HEK293 (cell line): Measurements from ENCODE around the gene CASKIN1.
A peak's percentile ranks its signal among the peaks of the same experiment; 100 is the strongest.

ENCODE experiments used
- CTCF ChIA-PET: fragments of 350-600 bp; formaldehyde crosslinking; extraction: SDS; loops from one replicate; lab custom pipeline; 2021; ENCODE audit warnings: antibody characterized with exemption; lab: Yijun Ruan, JAX
- POLR2A ChIA-PET: fragments of 300-600 bp; formaldehyde crosslinking; extraction: SDS; loops from one replicate; lab custom pipeline; 2020; ENCODE audit warnings: antibody characterized with exemption, inconsistent platforms; lab: Yijun Ruan, JAX
- H3K27ac ChIP-seq: fragments of 200-500 bp; sonication (Bioruptor generic); 2 replicates; pipeline ENCODE4 v1.5.1; 2014; ENCODE audit warnings: low read depth, low read length, control low read depth, inconsistent platforms; ENCODE audit errors: extremely low read depth
- H3K36me3 ChIP-seq, 2 experiments: fragments of 200-500 bp in 1 of 2; sonication (Bioruptor generic) in 1 of 2; 1 replicate in 1 of 2; 2 replicates in 1 of 2; pipeline ENCODE4 v1.5.1; 2014 to 2017; ENCODE audit warnings: inconsistent platforms in 2 of 2, low read length in 2 of 2; ENCODE audit not compliant: control insufficient read depth in 2 of 2, insufficient read depth in 1 of 2
- H3K4me1 ChIP-seq: fragments of 200-500 bp; sonication (Bioruptor generic); 2 replicates; pipeline ENCODE4 v1.5.1; 2014; ENCODE audit warnings: mild to moderate bottlenecking, low read length, inconsistent platforms; ENCODE audit not compliant: control insufficient read depth, insufficient read depth
- H3K4me3 ChIP-seq: 2 replicates; pipeline ENCODE4 v1.5.1; 2011; ENCODE audit warnings: low read depth, mild to moderate bottlenecking, control low read depth, low read length, moderate library complexity
- H3K9me3 ChIP-seq: fragments of 200-500 bp; sonication (Bioruptor generic); 2 replicates; pipeline ENCODE4 v1.5.1; 2014; ENCODE audit warnings: low read depth, low read length, inconsistent platforms; ENCODE audit not compliant: control insufficient read depth, insufficient read depth
- ATF2 ChIP-seq: fragments of 450-650 bp; formaldehyde crosslinking; IDR thresholded peaks from 2 replicates; pipeline ENCODE4 v1.5.1; 2016; ENCODE audit warnings: missing biosample characterization, missing genetic modification characterization, low read depth
- KLF10 ChIP-seq: fragments of 450-650 bp; IDR thresholded peaks from 2 replicates; pipeline ENCODE4 v1.5.1; 2018; ENCODE audit warnings: missing biosample characterization, mild to moderate bottlenecking, missing genetic modification characterization
- REST ChIP-seq: fragments of 450-650 bp; formaldehyde crosslinking; IDR thresholded peaks from 2 replicates; pipeline ENCODE4 v1.5.1; 2016; ENCODE audit warnings: missing biosample characterization, missing genetic modification characterization
- SETDB1 ChIP-seq: IDR thresholded peaks from one replicate; pipeline ENCODE4 v1.6.1; 2017; ENCODE audit warnings: mild to moderate bottlenecking, low read length, moderate library complexity, mixed read lengths; ENCODE audit not compliant: insufficient read length
- YY1 ChIP-seq: fragments of 450-650 bp; formaldehyde crosslinking; IDR thresholded peaks from 2 replicates; pipeline ENCODE4 v1.5.1; 2018; ENCODE audit warnings: missing biosample characterization, missing genetic modification characterization
- ZFP37 ChIP-seq: fragments of 450-650 bp; formaldehyde crosslinking; IDR thresholded peaks from 2 replicates; pipeline ENCODE4 v1.5.1; 2016; ENCODE audit warnings: missing biosample characterization, missing genetic modification characterization
- ZNF10 ChIP-seq: fragments of 450-650 bp; formaldehyde crosslinking; IDR thresholded peaks from 2 replicates; pipeline ENCODE4 v1.5.1; 2017; ENCODE audit warnings: missing biosample characterization, missing genetic modification characterization
- ZNF169 ChIP-seq: fragments of 450-650 bp; formaldehyde crosslinking; IDR thresholded peaks from 2 replicates; pipeline ENCODE4 v1.5.1; 2016; ENCODE audit warnings: missing biosample characterization, missing genetic modification characterization
- ZNF23 ChIP-seq: fragments of 450-650 bp; formaldehyde crosslinking; IDR thresholded peaks from 2 replicates; pipeline ENCODE4 v1.5.1; 2016; ENCODE audit warnings: missing biosample characterization, missing genetic modification characterization, borderline replicate concordance
- ZNF341 ChIP-seq: fragments of 450-650 bp; formaldehyde crosslinking; IDR thresholded peaks from 2 replicates; pipeline ENCODE4; 2016; ENCODE audit warnings: low read depth, missing biosample characterization, missing genetic modification characterization
- ZNF433 ChIP-seq: fragments of 450-650 bp; formaldehyde crosslinking; IDR thresholded peaks from 2 replicates; pipeline ENCODE4 v1.5.1; 2016; ENCODE audit warnings: missing biosample characterization, missing genetic modification characterization, low read depth
- ZNF555 ChIP-seq: fragments of 450-650 bp; formaldehyde crosslinking; conservative IDR thresholded peaks from 2 replicates; pipeline ENCODE4 v1.5.1; 2017; ENCODE audit warnings: missing biosample characterization, mild to moderate bottlenecking, missing genetic modification characterization, inconsistent platforms
- ZNF585B ChIP-seq: fragments of 450-650 bp; formaldehyde crosslinking; IDR thresholded peaks from 2 replicates; pipeline ENCODE4 v1.5.1; 2016; ENCODE audit warnings: missing biosample characterization, missing genetic modification characterization
- ZNF600 ChIP-seq: fragments of 450-650 bp; formaldehyde crosslinking; IDR thresholded peaks from 2 replicates; pipeline ENCODE4 v1.5.1; 2016; ENCODE audit warnings: missing biosample characterization, missing genetic modification characterization
- ZNF629 ChIP-seq: fragments of 450-650 bp; formaldehyde crosslinking; IDR thresholded peaks from 2 replicates; pipeline ENCODE4 v1.5.1; 2017; ENCODE audit warnings: missing biosample characterization, missing genetic modification characterization
- ZNF658 ChIP-seq: fragments of 450-650 bp; formaldehyde crosslinking; IDR thresholded peaks from 2 replicates; pipeline ENCODE4; 2016; ENCODE audit warnings: missing biosample characterization, missing genetic modification characterization
- TF ChIP-seq, protein P1 (sequence below): fragments of 450-650 bp; formaldehyde crosslinking; optimal IDR thresholded peaks from 2 replicates; pipeline ENCODE3; 2016; ENCODE audit warnings: missing biosample characterization, mild to moderate bottlenecking, missing genetic modification characterization
- TF ChIP-seq, protein P2 (sequence below): fragments of 450-650 bp; formaldehyde crosslinking; IDR thresholded peaks from 2 replicates; pipeline ENCODE4 v1.5.1; 2016; ENCODE audit warnings: missing biosample characterization, missing genetic modification characterization
- TF ChIP-seq, protein P3 (sequence below): fragments of 450-650 bp; formaldehyde crosslinking; IDR thresholded peaks from 2 replicates; pipeline ENCODE4 v1.5.1; 2016; ENCODE audit warnings: missing biosample characterization, missing genetic modification characterization

CASKIN1 gene

GRCh38 chr16:2208772-2209171 is 12.4 kb upstream of the CASKIN1 start:
- Histone ChIP-seq H3K4me1 (no peaks in the 10 kb centered on the region), H3K4me3 (no peak overlapping the region), H3K36me3 (peaks cover 0 to 56% of the 10 kb centered on the region in 2 experiments; a peak in 1 of 3 replicates), H3K9me3 (no peaks in the 10 kb centered on the region), H3K27ac (no peak overlapping the region)
- ChIA-PET POLR2A (interaction anchor here (0.5 to 1.7 kb wide), 5 partner anchors 14 to 54 kb away, joined by 4 to 7 read pairs (median 4); partner anchors contain the start of genes E4F1 and TRAF7), CTCF (interaction anchor here (0.7 kb wide), 1 partner anchor 84 kb away, joined by 3 read pairs; no protein-coding TSS in a partner anchor)
- TF ChIP-seq, protein P1, sequence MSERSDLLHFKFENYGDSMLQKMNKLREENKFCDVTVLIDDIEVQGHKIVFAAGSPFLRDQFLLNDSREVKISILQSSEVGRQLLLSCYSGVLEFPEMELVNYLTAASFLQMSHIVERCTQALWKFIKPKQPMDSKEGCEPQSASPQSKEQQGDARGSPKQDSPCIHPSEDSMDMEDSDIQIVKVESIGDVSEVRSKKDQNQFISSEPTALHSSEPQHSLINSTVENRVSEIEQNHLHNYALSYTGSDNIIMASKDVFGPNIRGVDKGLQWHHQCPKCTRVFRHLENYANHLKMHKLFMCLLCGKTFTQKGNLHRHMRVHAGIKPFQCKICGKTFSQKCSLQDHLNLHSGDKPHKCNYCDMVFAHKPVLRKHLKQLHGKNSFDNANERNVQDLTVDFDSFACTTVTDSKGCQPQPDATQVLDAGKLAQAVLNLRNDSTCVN (tag by site-specific recombination) = peak; percentile 13
- no peak for TF ChIP-seq ZNF629

GRCh38 chr16:2208308-2208707 is 11.9 kb upstream of the CASKIN1 start:
- CTCF ChIA-PET = interaction anchor here (0.7 kb wide), 1 partner anchor 83 kb away, joined by 3 read pairs; no protein-coding TSS in a partner anchor
- H3K4me1 ChIP-seq = no peaks in the 10 kb centered on the region
- TF ChIP-seq ZNF10 (tag by site-specific recombination) (no peak), KLF10 (tag by site-specific recombination) (peak; percentile 60; the same call in 1 of the 2 replicates)
- TF ChIP-seq, protein P2, sequence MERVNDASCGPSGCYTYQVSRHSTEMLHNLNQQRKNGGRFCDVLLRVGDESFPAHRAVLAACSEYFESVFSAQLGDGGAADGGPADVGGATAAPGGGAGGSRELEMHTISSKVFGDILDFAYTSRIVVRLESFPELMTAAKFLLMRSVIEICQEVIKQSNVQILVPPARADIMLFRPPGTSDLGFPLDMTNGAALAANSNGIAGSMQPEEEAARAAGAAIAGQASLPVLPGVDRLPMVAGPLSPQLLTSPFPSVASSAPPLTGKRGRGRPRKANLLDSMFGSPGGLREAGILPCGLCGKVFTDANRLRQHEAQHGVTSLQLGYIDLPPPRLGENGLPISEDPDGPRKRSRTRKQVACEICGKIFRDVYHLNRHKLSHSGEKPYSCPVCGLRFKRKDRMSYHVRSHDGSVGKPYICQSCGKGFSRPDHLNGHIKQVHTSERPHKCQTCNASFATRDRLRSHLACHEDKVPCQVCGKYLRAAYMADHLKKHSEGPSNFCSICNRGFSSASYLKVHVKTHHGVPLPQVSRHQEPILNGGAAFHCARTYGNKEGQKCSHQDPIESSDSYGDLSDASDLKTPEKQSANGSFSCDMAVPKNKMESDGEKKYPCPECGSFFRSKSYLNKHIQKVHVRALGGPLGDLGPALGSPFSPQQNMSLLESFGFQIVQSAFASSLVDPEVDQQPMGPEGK = 0 out of 2 replicates have a peak, but pooled peaks have one; percentile 12
- H3K9me3 ChIP-seq = no peaks in the 10 kb centered on the region
- POLR2A ChIA-PET = interaction anchor here (0.8 to 1.5 kb wide), 4 partner anchors 14 to 53 kb away, joined by 4 to 7 read pairs (median 5); partner anchors contain the start of genes E4F1 and TRAF7
- no peak overlapping the region for H3K27ac ChIP-seq
- H3K4me3 ChIP-seq = no peak overlapping the region
- peaks cover 0 to 52% of the 10 kb centered on the region in 2 experiments; a peak in 1 of 3 replicates for H3K36me3 ChIP-seq

DNA sequence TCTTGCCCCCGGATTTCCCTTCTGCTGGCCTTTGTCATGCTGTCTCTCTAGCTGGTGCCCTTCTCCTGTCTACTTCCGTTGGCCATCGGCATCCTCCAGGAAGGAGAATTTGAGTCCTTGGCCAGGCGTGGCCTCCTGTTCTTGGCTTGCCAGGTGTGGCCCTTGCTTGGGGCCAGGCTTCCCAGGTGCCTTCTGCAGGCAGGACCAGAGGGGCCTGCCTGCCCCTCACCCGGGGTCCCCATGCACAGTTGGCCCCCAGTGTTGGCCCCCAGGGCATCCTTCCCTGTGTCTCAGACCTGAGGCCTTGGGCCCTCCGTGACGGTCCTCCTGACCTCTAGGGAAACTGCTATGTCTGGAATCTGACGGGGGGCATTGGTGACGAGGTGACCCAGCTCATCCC is 11.5 kb upstream of the CASKIN1 start:
- no peak overlapping the region for H3K27ac ChIP-seq
- no peak overlapping the region for H3K4me3 ChIP-seq
- H3K36me3 ChIP-seq = peaks cover 0 to 47% of the 10 kb centered on the region in 2 experiments; a peak in 1 of 3 replicates
- no peak for TF ChIP-seq ZNF341 (tag by site-specific recombination)
- TF ChIP-seq ZNF169 = no peak
- TF ChIP-seq ATF2 (tag by site-specific recombination) = no peak
- TF ChIP-seq SETDB1 = no peak
- no peak for TF ChIP-seq ZFP37 (tag by site-specific recombination)
- no peak for TF ChIP-seq ZNF585B
- no peak for TF ChIP-seq ZNF23 (tag by site-specific recombination)
- TF ChIP-seq ZNF658 = no peak
- TF ChIP-seq REST (tag by site-specific recombination) = no peak
- TF ChIP-seq ZNF600 (tag by site-specific recombination) = no peak
- TF ChIP-seq YY1 (tag by site-specific recombination) = no peak
- TF ChIP-seq, protein P3, sequence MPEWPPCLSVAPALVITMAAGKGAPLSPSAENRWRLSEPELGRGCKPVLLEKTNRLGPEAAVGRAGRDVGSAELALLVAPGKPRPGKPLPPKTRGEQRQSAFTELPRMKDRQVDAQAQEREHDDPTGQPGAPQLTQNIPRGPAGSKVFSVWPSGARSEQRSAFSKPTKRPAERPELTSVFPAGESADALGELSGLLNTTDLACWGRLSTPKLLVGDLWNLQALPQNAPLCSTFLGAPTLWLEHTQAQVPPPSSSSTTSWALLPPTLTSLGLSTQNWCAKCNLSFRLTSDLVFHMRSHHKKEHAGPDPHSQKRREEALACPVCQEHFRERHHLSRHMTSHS (tag by site-specific recombination) = no peak
- TF ChIP-seq ZNF433 (tag by site-specific recombination) = no peak
- TF ChIP-seq ZNF555 = no peak
- CTCF ChIA-PET = no interaction called here
- no peaks in the 10 kb centered on the region for H3K4me1 ChIP-seq
- POLR2A ChIA-PET = interaction anchor here (1.1 kb wide), 1 partner anchor 52 kb away, joined by 5 read pairs; the partner anchor contains the start of gene TRAF7
- H3K9me3 ChIP-seq = no peaks in the 10 kb centered on the region
